Lung (tissue), 12 donors: Measurements from ENCODE around the gene OGFOD3. TPM values are rescaled to one million over a fixed set of nuclear protein-coding genes. Genes with fewer than 3 reads are reported as not detected.
A peak's percentile ranks its signal among the peaks of the same experiment; 100 is the strongest.

ENCODE experiments used
- ATAC-seq: fragments of 200-7000 bp; cut with Tn5 transposase; one replicate; pipeline ENCODE4 v1.9.1; 2020; ENCODE audit warnings: moderate number of reproducible peaks; ENCODE audit not compliant: insufficient read depth, low FRiP score
- DNase-seq, 3 donors: peaks; one replicate each; pipeline ENCODE4 v3.0.0-alpha.2; 2013 to 2017
- H3K27ac ChIP-seq, 2 donors: one replicate each; pipeline ENCODE4 v1.5.1; 2013; ENCODE audit warnings: mild to moderate bottlenecking in 2 of 2, moderate library complexity in 2 of 2, control low read depth in 1 of 2, inconsistent platforms in 1 of 2, low read depth in 1 of 2, low read length in 1 of 2
- H3K27me3 ChIP-seq, 3 donors: one replicate each; pipeline ENCODE4 v1.5.1; 2013; ENCODE audit warnings: low read length in 2 of 3; ENCODE audit not compliant: control insufficient read depth in 3 of 3, insufficient read depth in 3 of 3
- H3K36me3 ChIP-seq, 4 donors: one replicate each; pipeline ENCODE4 v1.5.1; 2013; ENCODE audit warnings: low read length in 4 of 4, mild to moderate bottlenecking in 1 of 4, moderate library complexity in 1 of 4; ENCODE audit not compliant: control insufficient read depth in 4 of 4, insufficient read depth in 4 of 4
- H3K4me1 ChIP-seq, 5 donors: one replicate each; pipeline ENCODE4 v1.5.1; 2013; ENCODE audit warnings: low read length in 5 of 5, mild to moderate bottlenecking in 2 of 5, moderate library complexity in 1 of 5; ENCODE audit not compliant: control insufficient read depth in 5 of 5, insufficient read depth in 5 of 5
- H3K4me3 ChIP-seq: one replicate; pipeline ENCODE4 v1.5.1; 2013; ENCODE audit warnings: mild to moderate bottlenecking, control low read depth, moderate library complexity
- H3K9ac ChIP-seq, 2 donors: one replicate each; pipeline ENCODE4 v1.5.1; 2013; ENCODE audit warnings: low read length in 2 of 2, control low read depth in 1 of 2; ENCODE audit not compliant: insufficient read depth in 1 of 2
- H3K9me3 ChIP-seq, 4 donors: one replicate each; pipeline ENCODE4 v1.5.1; 2013; ENCODE audit warnings: low read length in 3 of 4, mild to moderate bottlenecking in 1 of 4, moderate library complexity in 1 of 4; ENCODE audit not compliant: control insufficient read depth in 4 of 4, insufficient read depth in 3 of 4
- CTCF ChIP-seq: IDR thresholded peaks from 2 replicates; pipeline ENCODE4 v1.5.1; 2012; ENCODE audit warnings: mild to moderate bottlenecking; ENCODE audit errors: control extremely low read depth, extremely low read depth
- WGBS, 2 donors: extraction: QIAGEN DNeasy Blood & Tissue Kit; methylation state at CpG; one replicate each; pipeline ENCODE4 v1.1.7; 2013; 5-methylcytosine and 5-hydroxymethylcytosine counted together
- polyA plus RNA-seq, 2 donors: library from polyadenylated mRNA; stranded (reverse); fragments of 200-250 nt; gene quantifications; one replicate each; pipeline ENCODE4 v1.2.1, GENCODE V29; 2013
- total RNA-seq, 2 donors: library from RNA; depleted of rRNA in 1 of 2; stranded (reverse); fragments of >200 nt in 1 of 2; gene quantifications; one replicate each; pipeline ENCODE4 v1.2.1, GENCODE V29; 2014 to 2021
- donor health status: control.
- donor health status: control.
- donor health status: Bipolar disorder and iron deficiency.
- donor health status: healthy.
- donor health status: DM: yes; HTN: yes; CAD: no.

OGFOD3 gene
- total and polyA plus RNA-seq, 4 donors = 20.6 to 41.6 (median 29.8) TPM

DNA sequence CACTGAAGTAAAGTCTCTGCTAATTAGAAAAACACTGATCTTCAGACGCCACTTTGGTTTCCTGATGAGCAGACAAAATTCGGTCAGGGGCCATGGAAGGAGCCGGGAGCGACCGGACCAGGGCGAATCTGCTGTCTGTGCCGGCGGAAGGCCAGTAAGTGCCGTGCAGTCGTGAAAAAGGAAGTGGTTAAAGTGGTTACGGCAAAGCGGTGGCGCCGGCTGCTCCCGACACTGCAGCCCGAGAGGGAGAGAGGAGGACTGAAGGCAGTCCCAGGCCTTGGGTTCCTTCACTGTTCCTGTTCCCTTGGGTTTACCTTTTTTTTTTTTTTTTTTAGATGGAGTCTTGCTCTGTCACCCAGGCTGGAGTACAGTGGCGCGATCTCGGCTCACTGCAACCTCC is 17.6 kb downstream of the OGFOD3 start:
- Histone ChIP-seq H3K27ac (no peak overlapping the region), H3K4me3 (no peak overlapping the region), H3K9me3 (no peaks in the 10 kb centered on the region), H3K9ac (no peak overlapping the region), H3K36me3 (peaks cover 0 to 24% (median 2%) of the 10 kb centered on the region in 4 donors), H3K4me1 (peaks cover 0 to 10% (median 0%) of the 10 kb centered on the region in 5 donors), H3K27me3 (no peaks in the 10 kb centered on the region)
- no peak for DNase-seq
- 30 to 71% methylated on average over 19 of the region's 19 CpGs for WGBS, 2 donors
- peak; percentile 69 for ATAC-seq
- no peak for TF ChIP-seq CTCF

GRCh38 chr17:82400206-82400605 is 18.2 kb downstream of the OGFOD3 start:
- Histone ChIP-seq H3K4me1 (peaks cover 0 to 10% (median 0%) of the 10 kb centered on the region in 5 donors), H3K27me3 (no peaks in the 10 kb centered on the region), H3K4me3 (no peak overlapping the region), H3K27ac (no peak overlapping the region), H3K9me3 (no peaks in the 10 kb centered on the region), H3K9ac (no peak overlapping the region), H3K36me3 (peaks cover 0 to 24% (median 3%) of the 10 kb centered on the region in 4 donors)
- WGBS, 2 donors = 39 to 66% methylated on average over 7 of the region's 7 CpGs
- no peak for ATAC-seq
- TF ChIP-seq CTCF = no peak
- peak in 2 of 3 donors; percentile 75 to 86 for DNase-seq

GRCh38 chr17:82399601-82400101 is 18.7 kb downstream of the OGFOD3 start:
- 85 to 86% methylated on average over 18 of the region's 18 CpGs for WGBS, 2 donors
- Histone ChIP-seq H3K36me3 (peaks cover 0 to 24% (median 4%) of the 10 kb centered on the region in 4 donors), H3K9me3 (no peaks in the 10 kb centered on the region), H3K4me1 (peaks cover 0 to 10% (median 0%) of the 10 kb centered on the region in 5 donors), H3K9ac (no peak overlapping the region), H3K27ac (no peak overlapping the region), H3K27me3 (no peaks in the 10 kb centered on the region), H3K4me3 (no peak overlapping the region)
- no peak for ATAC-seq
- DNase-seq = no peak
- no peak for TF ChIP-seq CTCF

DNA sequence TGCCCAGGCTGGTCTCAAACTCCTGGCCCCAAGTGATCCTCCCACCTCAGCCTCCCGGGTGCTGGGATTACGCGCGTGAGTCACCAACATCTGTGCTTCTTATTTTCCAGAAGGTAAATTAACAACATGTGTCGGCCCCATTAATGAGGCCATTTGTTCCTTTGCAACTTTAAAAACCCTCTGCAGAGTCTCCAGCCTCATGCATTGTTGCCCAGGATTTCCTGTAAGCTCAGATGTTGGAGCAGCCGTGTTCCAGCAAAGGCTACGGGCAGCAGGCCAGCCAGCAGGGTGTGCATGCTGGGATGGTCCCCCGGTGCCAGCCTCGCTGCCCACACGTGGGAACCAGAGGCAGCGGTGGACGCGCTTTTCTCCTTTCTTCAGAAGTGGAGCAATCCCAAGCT is 19.3 kb downstream of the OGFOD3 start:
- peaks cover 0 to 10% (median 0%) of the 10 kb centered on the region in 5 donors for H3K4me1 ChIP-seq
- WGBS, 2 donors = 40 to 59% methylated on average over 13 of the region's 13 CpGs
- TF ChIP-seq CTCF = no peak
- no peak overlapping the region for H3K9ac ChIP-seq
- no peak overlapping the region for H3K4me3 ChIP-seq
- no peak overlapping the region for H3K27ac ChIP-seq
- DNase-seq (no peak), ATAC-seq (no peak)
- no peaks in the 10 kb centered on the region for H3K27me3 ChIP-seq
- H3K9me3 ChIP-seq = no peaks in the 10 kb centered on the region
- H3K36me3 ChIP-seq = peaks cover 0 to 19% (median 4%) of the 10 kb centered on the region in 4 donors
